Middle frontal gyrus (tissue), 1 donor: ENCODE measurements around the gene REL.
"Not testable (repeated sequence)": the region's sequence is repeated elsewhere in the genome, so short reads cannot be mapped to it uniquely, and the experiment has no call there.

ENCODE experiments used
- DNase-seq: peaks from one replicate; pipeline ENCODE4 v3.0.0-alpha.2; 2015; ENCODE audit warnings: low spot score; ENCODE audit errors: extremely low spot score

Gene REL

GRCh38 chr2:60925994-60926740, 44.8 kb downstream of the REL start:
- no peak for DNase-seq

- DNase-seq: no peak
These were observed 45.6 kb downstream of the REL start for GRCh38 chr2:60926741-60927552.

- DNase-seq: not testable (repeated sequence)
These were observed 50.7 kb downstream of the REL start for GRCh38 chr2:60932061-60932460.

- DNase-seq: no peak
These were observed 51.6 kb downstream of the REL start for GRCh38 chr2:60932954-60933353.

- DNase-seq: no peak
These were observed 52.9 kb downstream of the REL start for GRCh38 chr2:60934165-60934722.

GRCh38 chr2:60936757-60937156, 55.4 kb downstream of the REL start:
- no peak for DNase-seq

GRCh38 chr2:60938301-60938700, 56.9 kb downstream of the REL start:
- no peak for DNase-seq

GRCh38 chr2:60939622-60940021, 58.2 kb downstream of the REL start:
- DNase-seq: no peak

- no peak for DNase-seq
These were observed 64.0 kb downstream of the REL start for GRCh38 chr2:60945341-60945740.

- DNase-seq: no peak
These were observed 65.7 kb downstream of the REL start for GRCh38 chr2:60947056-60947455.

GRCh38 chr2:60948161-60948560, 66.8 kb downstream of the REL start:
- DNase-seq: no peak

- DNase-seq: no peak
These were observed 67.7 kb downstream of the REL start for GRCh38 chr2:60948926-60949579.

- no peak for DNase-seq
These were observed 72.8 kb downstream of the REL start for GRCh38 chr2:60954139-60954538.

GRCh38 chr2:60957224-60957623, 75.8 kb downstream of the REL start:
- DNase-seq: no peak

GRCh38 chr2:60957643-60958042, 76.3 kb downstream of the REL start:
- no peak for DNase-seq

GRCh38 chr2:60958361-60958760, 77.0 kb downstream of the REL start:
- DNase-seq: no peak

- no peak for DNase-seq
These were observed 77.4 kb downstream of the REL start for GRCh38 chr2:60958800-60959199.

GRCh38 chr2:60959501-60959900, 78.1 kb downstream of the REL start:
- DNase-seq: no peak

- no peak for DNase-seq
These were observed 79.3 kb downstream of the REL start for GRCh38 chr2:60960706-60961105.

- no peak for DNase-seq
These were observed 80.1 kb downstream of the REL start for GRCh38 chr2:60961457-60961856.

- DNase-seq: no peak
These were observed 81.2 kb downstream of the REL start for GRCh38 chr2:60962528-60962927.

- no peak for DNase-seq
These were observed 81.8 kb downstream of the REL start for GRCh38 chr2:60963190-60963589.
